H1 (cell line): Measurements from ENCODE around the gene TINAGL1. TPM values are rescaled to one million over a fixed set of nuclear protein-coding genes. Genes with fewer than 3 reads are reported as not detected.

Experiments used
- CEBPB ChIP-seq: IDR thresholded peaks from 2 replicates; pipeline ENCODE4 v1.6.1; 2012; ENCODE audit warnings: low read depth, low read length
- CHD2 ChIP-seq: IDR thresholded peaks from 2 replicates; pipeline ENCODE4 v1.6.1; 2012; ENCODE audit warnings: low read length, improper control_type of control experiment
- CREB1 ChIP-seq: IDR thresholded peaks from 2 replicates; pipeline ENCODE4 v1.6.1; 2012; ENCODE audit warnings: inconsistent platforms
- EGR1 ChIP-seq: IDR thresholded peaks from 2 replicates; pipeline ENCODE4 v1.6.1; 2011; ENCODE audit warnings: low read depth, low read length, borderline replicate concordance
- RBBP5 ChIP-seq: IDR thresholded peaks from 2 replicates; pipeline ENCODE4 v1.7.1; 2012; ENCODE audit warnings: low read depth, mild to moderate bottlenecking, inconsistent platforms, low read length, moderate library complexity, borderline replicate concordance
- RFX5 ChIP-seq: IDR thresholded peaks from 2 replicates; pipeline ENCODE4 v1.6.1; 2011; ENCODE audit warnings: low read depth, low read length, improper control_type of control experiment, borderline replicate concordance
- SIN3A ChIP-seq, 2 experiments: IDR thresholded peaks in 1 of 2; conservative IDR thresholded peaks in 1 of 2; 2 replicates each; pipeline ENCODE4 v1.6.1; 2011 to 2012; ENCODE audit warnings: low read length in 2 of 2, improper control_type of control experiment in 1 of 2, low read depth in 1 of 2, mild to moderate bottlenecking in 1 of 2
- YY1 ChIP-seq: IDR thresholded peaks from 2 replicates; pipeline ENCODE4 v1.6.1; 2011; ENCODE audit warnings: low read depth, mild to moderate bottlenecking, low read length
- polyA plus RNA-seq, 7 experiments: library from polyadenylated mRNA; depleted of rRNA in 3 of 7; stranded (reverse) in 5 of 7; unstranded in 2 of 7; fragments of >200 nt in 5 of 7; fragments of 200-250 nt in 2 of 7; gene quantifications; 1 replicate in 5 of 7; 2 replicates in 1 of 7; 4 replicates in 1 of 7; pipeline versions ENCODE4 v1.2.1 to v1.2.3, GENCODE V29; 2011 to 2013; ENCODE audit warnings: missing spikeins in 2 of 7, mixed read lengths in 2 of 7
- total RNA-seq: library from RNA; stranded (reverse); fragmentation: NEBNext Ultra II Directional; extraction: Animal tissue kit (Norgen Biotek cat#: 25700); gene quantifications from 2 replicates; pipeline ENCODE4 v1.2.1, GENCODE V29; 2021
- TF ChIP-seq, protein P1 (sequence below): IDR thresholded peaks from 2 replicates; pipeline ENCODE4 v1.6.1; 2012; ENCODE audit warnings: inconsistent platforms

TINAGL1 gene
- total and polyA plus RNA-seq, 2 of the 8 experiments (the other 6 are each of a cell fraction or from before 2014, with no cell fraction given): 11.2 to 21.7 TPM

DNA sequence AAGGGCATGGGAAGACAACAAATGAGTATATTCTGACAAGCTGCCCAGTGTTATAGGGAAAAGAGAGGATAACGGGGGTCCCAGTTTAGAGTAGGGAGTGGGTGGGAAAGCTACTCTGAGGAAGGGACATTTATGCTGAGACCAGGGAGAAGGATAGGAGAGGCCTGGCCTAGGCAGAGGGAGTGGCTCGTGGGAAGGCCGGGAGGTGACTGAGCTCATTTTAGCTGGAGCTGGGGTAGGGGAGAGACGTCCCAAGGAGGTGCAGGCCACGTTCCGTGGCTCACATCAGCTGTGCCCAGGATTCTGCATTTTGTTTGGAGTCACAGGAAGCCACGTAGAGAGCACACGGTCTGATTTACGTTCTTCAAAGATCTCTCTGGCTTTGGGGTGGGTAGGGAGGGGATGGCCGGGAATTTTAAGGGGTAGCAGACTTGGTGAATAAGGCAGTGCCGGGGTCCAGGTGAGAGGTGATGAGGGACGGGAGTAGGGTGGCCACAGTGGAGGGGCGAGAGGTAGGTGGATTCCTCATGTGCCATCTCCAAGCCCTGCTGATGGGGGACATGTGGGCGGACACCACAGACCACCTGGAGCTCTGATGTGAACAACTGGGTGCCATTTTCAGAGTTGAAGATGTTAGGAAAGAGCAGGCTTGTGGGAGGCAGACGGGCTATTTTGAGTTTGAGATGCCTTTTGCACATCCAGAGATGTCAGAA lies 4.7 kb downstream of the TINAGL1 start (continued):
- no peak for TF ChIP-seq YY1
- TF ChIP-seq CREB1: no peak
- no peak for TF ChIP-seq SIN3A (conservative IDR thresholded peaks at IDR 0.05 in 1 of 2, IDR thresholded peaks at IDR 0.05 in 1 of 2; ENCODE audit: low read depth in 1 of 2, low read length in 2 of 2)
- no peak for TF ChIP-seq EGR1
- TF ChIP-seq RFX5: no peak
- no peak for TF ChIP-seq CEBPB
- TF ChIP-seq CHD2: no peak
- TF ChIP-seq RBBP5: no peak
- TF ChIP-seq, protein P1, sequence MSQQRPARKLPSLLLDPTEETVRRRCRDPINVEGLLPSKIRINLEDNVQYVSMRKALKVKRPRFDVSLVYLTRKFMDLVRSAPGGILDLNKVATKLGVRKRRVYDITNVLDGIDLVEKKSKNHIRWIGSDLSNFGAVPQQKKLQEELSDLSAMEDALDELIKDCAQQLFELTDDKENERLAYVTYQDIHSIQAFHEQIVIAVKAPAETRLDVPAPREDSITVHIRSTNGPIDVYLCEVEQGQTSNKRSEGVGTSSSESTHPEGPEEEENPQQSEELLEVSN: no peak
